Mesothelial cell of epicardium (in vitro differentiated cells): ENCODE measurements around the gene AHI1. TPM values are rescaled to one million over a fixed set of nuclear protein-coding genes. Genes with fewer than 3 reads are reported as not detected.
A peak's percentile ranks its signal among the peaks of the same experiment; 100 is the strongest.

Experiments used
- DNase-seq, 2 experiments: peaks; one replicate each; pipeline ENCODE4 v3.0.0; 2021; ENCODE audit warnings: low spot score in 2 of 2; ENCODE audit not compliant: unreplicated experiment in 2 of 2
- H3K27ac Mint-ChIP-seq: 2 replicates; pipeline ENCODE4 v1.8.0; 2021; ENCODE audit warnings: mixed read lengths
- H3K27me3 Mint-ChIP-seq: 2 replicates; pipeline ENCODE4 v1.8.0; 2021; ENCODE audit warnings: low read depth, mixed read lengths
- H3K36me3 Mint-ChIP-seq: 2 replicates; pipeline ENCODE4 v1.8.0; 2021; ENCODE audit warnings: mixed read lengths
- H3K4me1 Mint-ChIP-seq: 2 replicates; pipeline ENCODE4 v1.8.0; 2021; ENCODE audit warnings: mixed read lengths
- H3K4me3 Mint-ChIP-seq: 2 replicates; pipeline ENCODE4 v1.8.0; 2021; ENCODE audit warnings: mild to moderate bottlenecking, moderate library complexity, mixed read lengths
- H3K9me3 Mint-ChIP-seq: 2 replicates; pipeline ENCODE4 v1.8.0; 2021; ENCODE audit warnings: mixed read lengths
- total RNA-seq: library from RNA; stranded (reverse); gene quantifications from 3 replicates; pipeline ENCODE4 v1.2.1, GENCODE V29; 2021
- TF ChIP-seq, protein P1 (sequence below): fragments of 200-600 bp; sonication (generic); IDR thresholded peaks from one replicate; pipeline ENCODE4 v1.5.0; 2021; ENCODE audit warnings: antibody characterized with exemption; ENCODE audit not compliant: unreplicated experiment

Gene AHI1
- total RNA-seq, 1 donor from 2014 or later: 41.6 TPM

DNA sequence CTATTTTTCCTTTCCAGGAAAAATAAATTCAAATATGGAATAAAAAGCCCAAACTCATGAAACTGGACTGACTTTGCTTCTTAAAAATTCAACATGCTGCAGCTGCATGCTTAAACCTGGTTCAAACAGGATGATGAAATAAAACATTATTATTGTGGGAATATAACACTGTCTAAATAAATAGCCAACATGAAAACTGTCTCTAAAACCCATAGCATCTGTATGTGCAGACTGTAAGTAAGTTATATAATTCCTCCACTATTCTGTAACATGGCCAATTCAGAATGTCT is 30.4 kb upstream of the AHI1 start:
- H3K9me3 Mint-ChIP-seq: peaks cover 2% of the 10 kb centered on the region
- DNase-seq: no peak
- H3K36me3 Mint-ChIP-seq: no peaks in the 10 kb centered on the region
- no peak overlapping the region for H3K4me3 Mint-ChIP-seq
- H3K4me1 Mint-ChIP-seq: peaks cover 33% of the 10 kb centered on the region
- H3K27me3 Mint-ChIP-seq: no peaks in the 10 kb centered on the region
- TF ChIP-seq, protein P1, sequence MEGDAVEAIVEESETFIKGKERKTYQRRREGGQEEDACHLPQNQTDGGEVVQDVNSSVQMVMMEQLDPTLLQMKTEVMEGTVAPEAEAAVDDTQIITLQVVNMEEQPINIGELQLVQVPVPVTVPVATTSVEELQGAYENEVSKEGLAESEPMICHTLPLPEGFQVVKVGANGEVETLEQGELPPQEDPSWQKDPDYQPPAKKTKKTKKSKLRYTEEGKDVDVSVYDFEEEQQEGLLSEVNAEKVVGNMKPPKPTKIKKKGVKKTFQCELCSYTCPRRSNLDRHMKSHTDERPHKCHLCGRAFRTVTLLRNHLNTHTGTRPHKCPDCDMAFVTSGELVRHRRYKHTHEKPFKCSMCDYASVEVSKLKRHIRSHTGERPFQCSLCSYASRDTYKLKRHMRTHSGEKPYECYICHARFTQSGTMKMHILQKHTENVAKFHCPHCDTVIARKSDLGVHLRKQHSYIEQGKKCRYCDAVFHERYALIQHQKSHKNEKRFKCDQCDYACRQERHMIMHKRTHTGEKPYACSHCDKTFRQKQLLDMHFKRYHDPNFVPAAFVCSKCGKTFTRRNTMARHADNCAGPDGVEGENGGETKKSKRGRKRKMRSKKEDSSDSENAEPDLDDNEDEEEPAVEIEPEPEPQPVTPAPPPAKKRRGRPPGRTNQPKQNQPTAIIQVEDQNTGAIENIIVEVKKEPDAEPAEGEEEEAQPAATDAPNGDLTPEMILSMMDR: no peak
- no peak overlapping the region for H3K27ac Mint-ChIP-seq

DNA sequence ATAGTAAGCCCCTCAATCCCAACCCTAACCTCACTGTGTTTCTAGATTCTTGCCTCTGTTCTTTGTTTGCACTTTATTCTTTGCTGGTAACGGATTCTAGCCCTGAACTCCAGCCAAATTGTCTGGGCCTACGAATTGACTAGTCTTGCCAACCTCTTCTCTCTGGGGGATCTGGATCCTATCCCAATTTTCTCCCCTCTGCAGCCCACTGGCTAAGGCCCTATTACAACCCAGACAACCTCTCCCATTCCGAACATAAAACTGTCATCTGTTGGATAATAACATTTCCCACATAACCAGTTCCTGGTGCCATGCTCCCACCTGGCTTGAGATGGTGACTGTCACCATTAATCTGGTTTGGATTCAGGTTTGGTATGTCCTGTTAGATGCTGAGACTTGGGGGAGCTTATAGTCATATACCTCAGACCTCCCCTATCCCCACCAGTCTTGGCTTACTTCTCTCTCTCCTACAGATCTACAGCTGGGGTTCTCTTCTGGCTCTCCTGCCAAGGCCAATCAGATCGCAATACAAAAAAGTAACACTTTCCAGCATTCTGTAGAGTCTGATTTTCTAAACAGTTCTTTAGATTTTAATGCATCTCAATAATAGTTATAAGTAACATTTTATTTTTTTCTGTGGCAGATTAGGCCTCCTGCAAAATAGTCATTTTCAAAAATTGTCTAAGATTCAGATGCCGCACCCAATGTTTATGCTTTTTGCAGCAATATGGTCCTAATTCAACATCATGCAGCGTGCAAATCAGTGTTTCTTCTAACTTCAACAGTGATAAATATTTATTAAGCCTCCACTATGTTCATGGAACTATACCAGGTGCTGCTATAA is 29.8 kb upstream of the AHI1 start:
- Mint-ChIP-seq H3K27ac (peak overlapping the region; percentile 55), H3K9me3 (no peaks in the 10 kb centered on the region), H3K36me3 (no peaks in the 10 kb centered on the region), H3K4me3 (no peak overlapping the region), H3K4me1 (peaks cover 33% of the 10 kb centered on the region), H3K27me3 (no peaks in the 10 kb centered on the region)
- TF ChIP-seq, protein P1: no peak
- DNase-seq: no peak

DNA sequence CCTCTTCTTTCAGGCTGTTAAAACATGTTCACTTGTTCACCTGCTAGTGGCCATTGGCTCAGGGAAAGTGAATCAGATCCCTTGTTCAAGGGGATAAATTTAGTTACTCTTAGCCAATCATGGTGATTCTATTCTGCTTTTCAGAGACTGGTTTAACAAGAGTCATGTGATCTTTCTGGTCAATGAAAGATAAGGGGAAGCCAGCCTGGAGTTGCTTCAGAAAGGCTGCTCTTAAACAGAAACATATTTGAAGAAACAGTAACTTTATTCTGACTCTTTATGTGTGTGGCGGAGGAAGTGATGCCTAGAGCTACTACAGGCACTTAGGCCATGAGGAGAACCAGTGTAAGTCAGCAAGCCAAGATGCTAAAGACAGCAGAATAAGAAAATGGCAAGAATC is 28.1 kb upstream of the AHI1 start:
- Mint-ChIP-seq H3K9me3 (no peaks in the 10 kb centered on the region), H3K36me3 (no peaks in the 10 kb centered on the region), H3K4me1 (peaks cover 33% of the 10 kb centered on the region), H3K27me3 (no peaks in the 10 kb centered on the region), H3K4me3 (no peak overlapping the region), H3K27ac (no peak overlapping the region)
- TF ChIP-seq, protein P1: no peak
- DNase-seq: no peak

GRCh38 chr6:135522965-135523692 is 25.6 kb upstream of the AHI1 start:
- Mint-ChIP-seq H3K27me3 (no peaks in the 10 kb centered on the region), H3K27ac (no peak overlapping the region), H3K4me1 (peaks cover 19% of the 10 kb centered on the region), H3K9me3 (peaks cover 6% of the 10 kb centered on the region), H3K36me3 (peaks cover 4% of the 10 kb centered on the region), H3K4me3 (no peak overlapping the region)
- DNase-seq: no peak
- TF ChIP-seq, protein P1: no peak

- DNase-seq: no peak
- peaks cover 7% of the 10 kb centered on the region for H3K4me1 Mint-ChIP-seq
- TF ChIP-seq, protein P1: no peak
- peaks cover 21% of the 10 kb centered on the region for H3K9me3 Mint-ChIP-seq
- no peaks in the 10 kb centered on the region for H3K27me3 Mint-ChIP-seq
- H3K4me3 Mint-ChIP-seq: no peak overlapping the region
- peaks cover 14% of the 10 kb centered on the region for H3K36me3 Mint-ChIP-seq
- H3K27ac Mint-ChIP-seq: no peak overlapping the region
Measured at GRCh38 chr6:135521431-135521830, 23.9 kb upstream of the AHI1 start.
